ENCODE data around the gene HLA-F. TPM values are rescaled to one million over a fixed set of nuclear protein-coding genes. Genes with fewer than 3 reads are reported as not detected.

Gene HLA-F
- 1.0 TPM for polyA plus RNA-seq (2013, experiment 1 of 4)
- polyA plus RNA-seq (2013, experiment 2 of 4) = 0.76 TPM
- 0.75 TPM for polyA plus RNA-seq (2013, experiment 3 of 4)
- polyA plus RNA-seq (2013, experiment 4 of 4) = 0.93 TPM

- H3K4me3 ChIP-seq (ENCODE audit: insufficient read depth, low read depth, low read length) = peak within 1 kb of the TSS; percentile 44
- no peaks in the 10 kb centered on the region for H3K36me3 ChIP-seq (ENCODE audit: control insufficient read depth, insufficient read depth, low read length)
- H3K27ac ChIP-seq (ENCODE audit: insufficient read depth, low read depth, low read length, poor library complexity, severe bottlenecking) = no peak within 1 kb of the TSS
- no peaks in the 10 kb centered on the region for H3K9me3 ChIP-seq (ENCODE audit: control insufficient read depth, low read length)
- WGBS, 2 experiments = 0 to 1% methylated on average over 26 of the region's 26 CpGs
- H3K4me1 ChIP-seq (ENCODE audit: control insufficient read depth, insufficient read depth, low read length) = no peaks in the 10 kb centered on the region
- H3K27me3 ChIP-seq (ENCODE audit: control insufficient read depth, insufficient read depth, low read length, poor library complexity, severe bottlenecking) = peaks cover 41% of the 10 kb centered on the region
Measured at GRCh38 chr6:29723262-29723665, at the start of gene HLA-F. Gene HLA-F, plus strand, starts transcription at chr6:29723434. Its CDS starts 30 bp downstream, at chr6:29723464.

GRCh38 chr6:29674008-29674407 lies 49.2 kb upstream of the HLA-F start:
- H3K4me1 ChIP-seq (ENCODE audit: control insufficient read depth, insufficient read depth, low read length) = no peaks in the 10 kb centered on the region
- no peak overlapping the region for H3K27ac ChIP-seq (ENCODE audit: insufficient read depth, low read depth, low read length, poor library complexity, severe bottlenecking)
- no peaks in the 10 kb centered on the region for H3K9me3 ChIP-seq (ENCODE audit: control insufficient read depth, low read length)
- WGBS, 2 experiments = 93 to 98% methylated on average over 3 to 5 of the region's 5 CpGs
- H3K36me3 ChIP-seq (ENCODE audit: control insufficient read depth, insufficient read depth, low read length) = no peaks in the 10 kb centered on the region
- no peak overlapping the region for H3K4me3 ChIP-seq (ENCODE audit: insufficient read depth, low read depth, low read length)
- H3K27me3 ChIP-seq (ENCODE audit: control insufficient read depth, insufficient read depth, low read length, poor library complexity, severe bottlenecking) = no peaks in the 10 kb centered on the region

GRCh38 chr6:29675561-29675960 lies 47.7 kb upstream of the HLA-F start:
- no peaks in the 10 kb centered on the region for H3K36me3 ChIP-seq (ENCODE audit: control insufficient read depth, insufficient read depth, low read length)
- H3K9me3 ChIP-seq (ENCODE audit: control insufficient read depth, low read length) = no peaks in the 10 kb centered on the region
- no peaks in the 10 kb centered on the region for H3K27me3 ChIP-seq (ENCODE audit: control insufficient read depth, insufficient read depth, low read length, poor library complexity, severe bottlenecking)
- 91 to 95% methylated on average over 1 of the region's 1 CpG for WGBS, 2 experiments
- H3K4me1 ChIP-seq (ENCODE audit: control insufficient read depth, insufficient read depth, low read length) = no peaks in the 10 kb centered on the region
- H3K27ac ChIP-seq (ENCODE audit: insufficient read depth, low read depth, low read length, poor library complexity, severe bottlenecking) = no peak overlapping the region
- no peak overlapping the region for H3K4me3 ChIP-seq (ENCODE audit: insufficient read depth, low read depth, low read length)

GRCh38 chr6:29676981-29677601 lies 46.1 kb upstream of the HLA-F start:
- no peaks in the 10 kb centered on the region for H3K4me1 ChIP-seq (ENCODE audit: control insufficient read depth, insufficient read depth, low read length)
- H3K9me3 ChIP-seq (ENCODE audit: control insufficient read depth, low read length) = no peaks in the 10 kb centered on the region
- no peaks in the 10 kb centered on the region for H3K27me3 ChIP-seq (ENCODE audit: control insufficient read depth, insufficient read depth, low read length, poor library complexity, severe bottlenecking)
- no peak overlapping the region for H3K4me3 ChIP-seq (ENCODE audit: insufficient read depth, low read depth, low read length)
- H3K27ac ChIP-seq (ENCODE audit: insufficient read depth, low read depth, low read length, poor library complexity, severe bottlenecking) = no peak overlapping the region
- no peaks in the 10 kb centered on the region for H3K36me3 ChIP-seq (ENCODE audit: control insufficient read depth, insufficient read depth, low read length)
- 55 to 64% methylated on average over 2 of the region's 2 CpGs for WGBS, 2 experiments

- Histone ChIP-seq H3K27ac (ENCODE audit: insufficient read depth, low read depth, low read length, poor library complexity, severe bottlenecking) (no peak overlapping the region), H3K27me3 (ENCODE audit: control insufficient read depth, insufficient read depth, low read length, poor library complexity, severe bottlenecking) (no peaks in the 10 kb centered on the region), H3K4me3 (ENCODE audit: insufficient read depth, low read depth, low read length) (no peak overlapping the region), H3K9me3 (ENCODE audit: control insufficient read depth, low read length) (no peaks in the 10 kb centered on the region), H3K36me3 (ENCODE audit: control insufficient read depth, insufficient read depth, low read length) (no peaks in the 10 kb centered on the region), H3K4me1 (ENCODE audit: control insufficient read depth, insufficient read depth, low read length) (no peaks in the 10 kb centered on the region)
- 79 to 92% methylated on average over 4 to 5 of the region's 5 CpGs for WGBS, 2 experiments
Measured at GRCh38 chr6:29678114-29678513, 45.1 kb upstream of the HLA-F start.

- H3K4me3 ChIP-seq (ENCODE audit: insufficient read depth, low read depth, low read length) = no peak overlapping the region
- H3K4me1 ChIP-seq (ENCODE audit: control insufficient read depth, insufficient read depth, low read length) = no peaks in the 10 kb centered on the region
- H3K27ac ChIP-seq (ENCODE audit: insufficient read depth, low read depth, low read length, poor library complexity, severe bottlenecking) = no peak overlapping the region
- no peaks in the 10 kb centered on the region for H3K36me3 ChIP-seq (ENCODE audit: control insufficient read depth, insufficient read depth, low read length)
- H3K27me3 ChIP-seq (ENCODE audit: control insufficient read depth, insufficient read depth, low read length, poor library complexity, severe bottlenecking) = no peaks in the 10 kb centered on the region
- WGBS, 2 experiments = 91 to 94% methylated on average over 13 of the region's 13 CpGs
- H3K9me3 ChIP-seq (ENCODE audit: control insufficient read depth, low read length) = no peaks in the 10 kb centered on the region
Measured at GRCh38 chr6:29679962-29680361, 43.3 kb upstream of the HLA-F start.

GRCh38 chr6:29680416-29680815 lies 42.8 kb upstream of the HLA-F start:
- Histone ChIP-seq H3K36me3 (ENCODE audit: control insufficient read depth, insufficient read depth, low read length) (no peaks in the 10 kb centered on the region), H3K27ac (ENCODE audit: insufficient read depth, low read depth, low read length, poor library complexity, severe bottlenecking) (no peak overlapping the region), H3K27me3 (ENCODE audit: control insufficient read depth, insufficient read depth, low read length, poor library complexity, severe bottlenecking) (no peaks in the 10 kb centered on the region), H3K4me1 (ENCODE audit: control insufficient read depth, insufficient read depth, low read length) (no peaks in the 10 kb centered on the region), H3K4me3 (ENCODE audit: insufficient read depth, low read depth, low read length) (no peak overlapping the region), H3K9me3 (ENCODE audit: control insufficient read depth, low read length) (no peaks in the 10 kb centered on the region)
- 96 to 97% methylated on average over 24 of the region's 24 CpGs for WGBS, 2 experiments

GRCh38 chr6:29680904-29681303 lies 42.3 kb upstream of the HLA-F start, which contains the start of gene ZFP57:
Gene ZFP57, minus strand, starts transcription at chr6:29681152. Its CDS starts 4,149 bp downstream, at chr6:29677003.
- Histone ChIP-seq H3K4me3 (ENCODE audit: insufficient read depth, low read depth, low read length) (no peak within 1 kb of the TSS), H3K27me3 (ENCODE audit: control insufficient read depth, insufficient read depth, low read length, poor library complexity, severe bottlenecking) (no peaks in the 10 kb centered on the region), H3K36me3 (ENCODE audit: control insufficient read depth, insufficient read depth, low read length) (no peaks in the 10 kb centered on the region), H3K27ac (ENCODE audit: insufficient read depth, low read depth, low read length, poor library complexity, severe bottlenecking) (no peak within 1 kb of the TSS), H3K9me3 (ENCODE audit: control insufficient read depth, low read length) (no peaks in the 10 kb centered on the region), H3K4me1 (ENCODE audit: control insufficient read depth, insufficient read depth, low read length) (no peaks in the 10 kb centered on the region)
- 96% methylated on average over 31 of the region's 31 CpGs for WGBS, 2 experiments

GRCh38 chr6:29681811-29682210 lies 41.4 kb upstream of the HLA-F start:
- no peak overlapping the region for H3K27ac ChIP-seq (ENCODE audit: insufficient read depth, low read depth, low read length, poor library complexity, severe bottlenecking)
- no peaks in the 10 kb centered on the region for H3K27me3 ChIP-seq (ENCODE audit: control insufficient read depth, insufficient read depth, low read length, poor library complexity, severe bottlenecking)
- 91 to 96% methylated on average over 8 of the region's 8 CpGs for WGBS, 2 experiments

GRCh38 chr6:29685718-29686326 lies 37.4 kb upstream of the HLA-F start:
- Histone ChIP-seq H3K27ac (ENCODE audit: insufficient read depth, low read depth, low read length, poor library complexity, severe bottlenecking) (no peak overlapping the region), H3K9me3 (ENCODE audit: control insufficient read depth, low read length) (no peaks in the 10 kb centered on the region), H3K4me3 (ENCODE audit: insufficient read depth, low read depth, low read length) (no peak overlapping the region), H3K27me3 (ENCODE audit: control insufficient read depth, insufficient read depth, low read length, poor library complexity, severe bottlenecking) (no peaks in the 10 kb centered on the region), H3K36me3 (ENCODE audit: control insufficient read depth, insufficient read depth, low read length) (no peaks in the 10 kb centered on the region), H3K4me1 (ENCODE audit: control insufficient read depth, insufficient read depth, low read length) (no peaks in the 10 kb centered on the region)
- 72 to 74% methylated on average over 15 of the region's 15 CpGs for WGBS, 2 experiments

More at GRCh38 chr6:29681811-29682210, 41.4 kb upstream of the HLA-F start:
- H3K4me1 ChIP-seq (ENCODE audit: control insufficient read depth, insufficient read depth, low read length) = no peaks in the 10 kb centered on the region
- no peaks in the 10 kb centered on the region for H3K9me3 ChIP-seq (ENCODE audit: control insufficient read depth, low read length)
- no peaks in the 10 kb centered on the region for H3K36me3 ChIP-seq (ENCODE audit: control insufficient read depth, insufficient read depth, low read length)
- H3K4me3 ChIP-seq (ENCODE audit: insufficient read depth, low read depth, low read length) = no peak overlapping the region

All from ectodermal cell (in vitro differentiated cells).